IMR-90 (cell line): ENCODE results near the gene PDHB. TPM values are rescaled to one million over a fixed set of nuclear protein-coding genes. Genes with fewer than 3 reads are reported as not detected.

Source experiments
- polyA plus RNA-seq, 3 experiments: library from polyadenylated mRNA; depleted of rRNA; stranded (reverse); fragments of >200 nt; gene quantifications; 2 replicates each; pipeline ENCODE4 v1.2.3, GENCODE V29; 2012; ENCODE audit warnings: low replicate concordance in 1 of 3
- total RNA-seq: library from RNA; depleted of rRNA; stranded (reverse); fragments of >200 nt; gene quantifications from 2 replicates; pipeline ENCODE4 v1.2.3, GENCODE V29; 2012; rRNA removed

The PDHB gene
- total and polyA plus RNA-seq, 2 of the 4 experiments (the other 2 are of a cell fraction), result 69.2 to 73.5 TPM

Other genes with a start within 250 kb of the PDHB start
- gene DNASE1L3, start 222.9 kb downstream of the PDHB start, total RNA-seq, result not detected in 2 replicates
- not detected in 2 replicates for gene DNASE1L3, start 222.9 kb downstream of the PDHB start, polyA plus RNA-seq (2012; rRNA removed)
- gene ABHD6, start 196.0 kb downstream of the PDHB start, total RNA-seq, result 4.7 and 5.0 TPM in 2 replicates
- gene ABHD6, start 196.0 kb downstream of the PDHB start, polyA plus RNA-seq (2012; rRNA removed), result 5.6 and 6.3 TPM in 2 replicates
- 6.6 and 11.9 TPM in 2 replicates for gene RPP14, start 127.6 kb downstream of the PDHB start, total RNA-seq
- 6.5 and 7.8 TPM in 2 replicates for gene RPP14, start 127.6 kb downstream of the PDHB start, polyA plus RNA-seq (2012; rRNA removed)
- gene HTD2, start 127.3 kb downstream of the PDHB start, total RNA-seq, result 11.4 and 13.3 TPM in 2 replicates
- 5.7 and 6.4 TPM in 2 replicates for gene HTD2, start 127.3 kb downstream of the PDHB start, polyA plus RNA-seq (2012; rRNA removed)
- 14.3 and 15.6 TPM in 2 replicates for gene PXK, start 100.9 kb downstream of the PDHB start, total RNA-seq
- gene PXK, start 100.9 kb downstream of the PDHB start, polyA plus RNA-seq (2012; rRNA removed), result 16.4 and 17.7 TPM in 2 replicates
- 7.0 and 9.4 TPM in 2 replicates for gene KCTD6, start 58.3 kb upstream of the PDHB start, total RNA-seq
- gene KCTD6, start 58.3 kb upstream of the PDHB start, polyA plus RNA-seq (2012; rRNA removed), result 5.6 and 9.2 TPM in 2 replicates
- gene ACOX2, start 103.4 kb upstream of the PDHB start, total RNA-seq, result 15.6 and 17.8 TPM in 2 replicates
- gene ACOX2, start 103.4 kb upstream of the PDHB start, polyA plus RNA-seq (2012; rRNA removed), result 26.8 and 32.9 TPM in 2 replicates
- not detected in 2 replicates for gene FAM107A, start 143.6 kb upstream of the PDHB start, total RNA-seq
- not detected in 2 replicates for gene FAM107A, start 143.6 kb upstream of the PDHB start, polyA plus RNA-seq (2012; rRNA removed)
- gene FAM3D, start 232.9 kb upstream of the PDHB start, total RNA-seq, result not detected in 2 replicates
- not detected in 2 replicates for gene FAM3D, start 232.9 kb upstream of the PDHB start, polyA plus RNA-seq (2012; rRNA removed)